ENCODE data around the gene XPA.

XPA gene

GRCh38 chr9:97632248-97632984, 64.7 kb downstream of the XPA start:
- Histone ChIP-seq H3K9ac (ENCODE audit: low read length) (peak overlapping the region; percentile 89), H3K36me3 (ENCODE audit: control insufficient read depth, insufficient read depth, low read length) (peaks cover 3% of the 10 kb centered on the region; the same call in 1 of the 2 replicates), H3K4me1 (ENCODE audit: control insufficient read depth, insufficient read depth, low read length) (peaks cover 24% of the 10 kb centered on the region), H3K9me3 (ENCODE audit: control insufficient read depth, insufficient read depth, low read depth, low read length) (no peaks in the 10 kb centered on the region), H3K27ac (ENCODE audit: low read depth, low read length) (peak overlapping the region; percentile 88), H3K4me3 (ENCODE audit: low read depth, low read length) (peak overlapping the region; percentile 95), H3K27me3 (ENCODE audit: control insufficient read depth, insufficient read depth, low read length) (no peaks in the 10 kb centered on the region)

- Histone ChIP-seq H3K4me3 (ENCODE audit: low read depth, low read length) (no peak overlapping the region), H3K36me3 (ENCODE audit: control insufficient read depth, insufficient read depth, low read length) (peaks cover 17% of the 10 kb centered on the region), H3K9ac (ENCODE audit: low read length) (no peak overlapping the region), H3K27me3 (ENCODE audit: control insufficient read depth, insufficient read depth, low read length) (no peaks in the 10 kb centered on the region), H3K9me3 (ENCODE audit: control insufficient read depth, insufficient read depth, low read depth, low read length) (no peaks in the 10 kb centered on the region), H3K4me1 (ENCODE audit: control insufficient read depth, insufficient read depth, low read length) (peaks cover 16% of the 10 kb centered on the region), H3K27ac (ENCODE audit: low read depth, low read length) (no peak overlapping the region)
Observed at GRCh38 chr9:97630591-97630990, 66.5 kb downstream of the XPA start.

GRCh38 chr9:97629156-97629555, 68.0 kb downstream of the XPA start:
- Histone ChIP-seq H3K27ac (ENCODE audit: low read depth, low read length) (no peak overlapping the region), H3K9me3 (ENCODE audit: control insufficient read depth, insufficient read depth, low read depth, low read length) (no peaks in the 10 kb centered on the region), H3K27me3 (ENCODE audit: control insufficient read depth, insufficient read depth, low read length) (no peaks in the 10 kb centered on the region), H3K4me3 (ENCODE audit: low read depth, low read length) (no peak overlapping the region), H3K36me3 (ENCODE audit: control insufficient read depth, insufficient read depth, low read length) (peaks cover 31% of the 10 kb centered on the region), H3K9ac (ENCODE audit: low read length) (no peak overlapping the region), H3K4me1 (ENCODE audit: control insufficient read depth, insufficient read depth, low read length) (peaks cover 10% of the 10 kb centered on the region)

- Histone ChIP-seq H3K36me3 (ENCODE audit: control insufficient read depth, insufficient read depth, low read length) (peaks cover 36% of the 10 kb centered on the region), H3K27ac (ENCODE audit: low read depth, low read length) (no peak overlapping the region), H3K9ac (ENCODE audit: low read length) (no peak overlapping the region), H3K9me3 (ENCODE audit: control insufficient read depth, insufficient read depth, low read depth, low read length) (peaks cover 5% of the 10 kb centered on the region), H3K27me3 (ENCODE audit: control insufficient read depth, insufficient read depth, low read length) (no peaks in the 10 kb centered on the region), H3K4me1 (ENCODE audit: control insufficient read depth, insufficient read depth, low read length) (peaks cover 10% of the 10 kb centered on the region), H3K4me3 (ENCODE audit: low read depth, low read length) (no peak overlapping the region)
Observed at GRCh38 chr9:97628668-97629067, 68.5 kb downstream of the XPA start.

GRCh38 chr9:97627624-97628023, 69.5 kb downstream of the XPA start:
- Histone ChIP-seq H3K27me3 (ENCODE audit: control insufficient read depth, insufficient read depth, low read length) (no peaks in the 10 kb centered on the region), H3K4me1 (ENCODE audit: control insufficient read depth, insufficient read depth, low read length) (peaks cover 10% of the 10 kb centered on the region), H3K9me3 (ENCODE audit: control insufficient read depth, insufficient read depth, low read depth, low read length) (peaks cover 14% of the 10 kb centered on the region), H3K4me3 (ENCODE audit: low read depth, low read length) (no peak overlapping the region), H3K36me3 (ENCODE audit: control insufficient read depth, insufficient read depth, low read length) (peaks cover 46% of the 10 kb centered on the region), H3K27ac (ENCODE audit: low read depth, low read length) (no peak overlapping the region), H3K9ac (ENCODE audit: low read length) (no peak overlapping the region)

- no peak overlapping the region for H3K27ac ChIP-seq (ENCODE audit: low read depth, low read length)
- no peak overlapping the region for H3K4me3 ChIP-seq (ENCODE audit: low read depth, low read length)
- H3K9me3 ChIP-seq (ENCODE audit: control insufficient read depth, insufficient read depth, low read depth, low read length) = peaks cover 29% of the 10 kb centered on the region
- H3K36me3 ChIP-seq (ENCODE audit: control insufficient read depth, insufficient read depth, low read length) = peaks cover 66% of the 10 kb centered on the region
- H3K27me3 ChIP-seq (ENCODE audit: control insufficient read depth, insufficient read depth, low read length) = no peaks in the 10 kb centered on the region
- H3K9ac ChIP-seq (ENCODE audit: low read length) = no peak overlapping the region
- peaks cover 6% of the 10 kb centered on the region; the same call in 1 of the 2 replicates for H3K4me1 ChIP-seq (ENCODE audit: control insufficient read depth, insufficient read depth, low read length)
Observed at GRCh38 chr9:97625620-97626019, 71.5 kb downstream of the XPA start.
